Activated T-cell treated with anti-CD3 and anti-CD28 coated beads for 24 hours (primary cell): ENCODE results near the gene CAMK2G.
"Not testable (repeated sequence)": the region's sequence is repeated elsewhere in the genome, so short reads cannot be mapped to it uniquely, and the experiment has no call there.

Experiments
- DNase-seq: peaks from one replicate; pipeline ENCODE4 v3.0.0-alpha.2; 2020; ENCODE audit warnings: low read depth

Gene CAMK2G

DNA sequence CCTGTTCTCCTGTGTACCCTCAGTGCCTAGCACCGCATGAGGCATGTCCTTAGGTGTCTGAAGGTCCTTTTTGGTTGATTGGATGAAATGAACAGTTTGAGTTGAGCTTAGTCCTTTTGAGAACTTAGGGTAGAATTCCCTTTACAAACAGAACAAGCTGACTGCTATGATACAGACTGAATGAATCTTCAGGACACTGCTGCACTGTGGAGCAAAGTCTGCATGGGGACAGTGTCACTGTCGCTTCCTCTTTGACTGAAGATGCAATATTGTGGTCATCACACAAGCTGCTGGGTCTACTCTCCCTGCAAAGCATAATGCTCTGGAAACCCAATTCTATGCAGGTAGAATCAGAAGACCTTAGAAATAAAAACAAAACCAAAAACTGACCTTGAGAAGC lies 28.0 kb upstream of the CAMK2G start:
- no peak for DNase-seq

DNA sequence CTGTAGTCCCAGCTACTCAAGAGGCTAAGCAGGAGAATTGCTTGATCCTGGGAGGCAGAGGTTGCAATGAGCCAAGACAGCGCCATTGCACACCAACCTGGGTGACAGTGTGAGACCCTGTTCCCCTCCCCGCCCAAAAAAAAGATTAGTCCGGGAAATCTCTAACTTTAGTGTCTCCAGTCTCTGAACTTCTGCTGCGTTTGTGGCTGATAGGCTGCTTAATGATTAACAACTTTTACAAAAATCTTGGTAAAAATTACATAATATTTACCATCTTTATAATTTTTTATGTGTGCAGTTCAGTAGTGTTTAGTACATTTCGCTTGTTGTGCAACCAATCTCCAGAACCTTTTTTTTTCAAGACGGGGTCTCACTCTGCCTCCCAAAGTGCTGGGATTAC lies 26.9 kb upstream of the CAMK2G start:
- no peak for DNase-seq

DNA sequence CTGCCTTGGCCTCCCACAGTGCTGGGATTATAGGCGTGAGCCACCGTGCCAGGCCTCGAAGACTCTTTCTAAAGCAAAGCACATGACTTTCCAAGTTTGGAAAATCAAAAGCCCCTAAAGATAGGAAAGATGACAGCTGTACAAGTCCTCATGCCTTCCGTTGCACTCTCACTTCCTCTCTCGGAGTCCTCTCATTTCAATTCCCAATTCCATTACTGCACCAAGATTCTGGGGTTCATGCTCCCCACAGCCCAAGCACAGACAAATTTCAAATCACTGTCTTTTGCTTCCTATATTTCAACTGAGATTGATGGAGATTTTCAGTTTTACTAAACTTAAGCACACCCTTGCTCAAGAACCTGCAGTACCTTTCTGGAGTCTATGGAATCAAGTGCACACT lies 25.7 kb upstream of the CAMK2G start:
- DNase-seq, result no peak

DNA sequence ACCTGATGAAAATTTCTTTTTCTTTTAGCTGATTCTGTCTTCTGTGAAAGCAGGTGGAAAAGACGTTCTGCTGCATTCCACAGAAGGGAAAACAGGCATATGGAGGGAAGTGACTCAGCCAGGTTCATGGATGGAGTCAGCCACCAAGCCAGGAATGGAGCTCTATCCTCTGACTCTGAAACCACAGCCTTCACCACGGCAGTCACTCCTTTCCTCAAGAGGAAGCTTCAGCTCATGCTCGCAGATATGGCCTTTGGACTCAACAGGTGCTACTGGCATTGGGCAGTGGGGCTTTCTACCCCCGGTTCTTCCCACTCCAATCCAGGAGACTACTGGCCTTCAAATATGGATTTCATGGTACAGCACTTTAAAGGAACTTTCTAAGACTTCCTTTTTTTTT lies 25.1 kb upstream of the CAMK2G start:
- DNase-seq, result no peak

DNA sequence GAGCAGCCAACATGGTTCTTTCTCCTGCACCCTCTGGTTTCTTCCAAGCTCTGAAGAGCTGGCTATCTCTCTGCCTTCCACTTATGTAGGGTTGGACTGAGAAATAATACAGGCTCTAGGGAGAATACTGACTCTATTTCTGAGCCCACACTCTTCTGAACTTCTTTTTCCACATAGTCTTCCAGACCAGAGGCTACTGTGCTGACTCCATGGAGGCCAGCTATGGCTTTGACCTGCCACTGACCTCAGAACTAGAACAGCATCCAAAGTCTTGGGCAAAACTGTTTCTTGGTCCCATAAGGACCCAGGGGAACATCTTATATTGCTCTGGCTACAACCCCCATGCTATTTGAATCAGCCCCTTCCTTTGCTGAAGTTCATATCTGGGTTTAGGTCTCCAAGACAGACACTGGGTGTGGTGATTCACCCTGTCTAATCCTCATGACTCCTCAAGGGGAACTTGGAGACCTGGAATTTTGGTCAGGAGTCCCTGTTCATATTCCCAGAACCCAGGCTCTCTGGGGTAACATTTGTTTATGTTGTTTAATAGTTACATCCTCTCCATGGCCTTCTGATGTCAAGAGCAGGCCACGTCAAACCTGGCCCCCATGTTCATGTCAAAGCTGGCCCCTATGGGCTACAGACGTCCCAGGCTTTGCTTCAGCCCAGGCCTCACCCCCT lies 24.5 kb upstream of the CAMK2G start:
- DNase-seq, result no peak

DNA sequence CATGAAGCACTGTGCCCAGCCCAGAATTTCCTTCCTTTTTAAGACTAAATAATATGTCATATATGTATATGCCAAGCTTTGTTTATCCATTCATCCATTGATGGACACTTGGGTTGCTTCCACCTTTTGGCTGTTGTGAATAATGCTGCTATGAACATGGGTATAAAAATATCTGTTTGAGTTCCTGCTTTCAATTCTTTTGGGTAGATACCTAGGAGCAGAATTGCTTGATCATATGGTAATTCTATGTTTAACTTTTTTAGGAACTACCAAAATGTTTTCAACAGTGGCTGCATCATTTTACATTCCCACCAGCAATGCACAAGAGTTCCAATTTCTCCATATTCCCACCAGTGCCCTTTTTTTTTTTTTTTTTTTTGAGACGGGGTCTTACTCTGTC lies 23.3 kb upstream of the CAMK2G start:
- DNase-seq, result no peak

DNA sequence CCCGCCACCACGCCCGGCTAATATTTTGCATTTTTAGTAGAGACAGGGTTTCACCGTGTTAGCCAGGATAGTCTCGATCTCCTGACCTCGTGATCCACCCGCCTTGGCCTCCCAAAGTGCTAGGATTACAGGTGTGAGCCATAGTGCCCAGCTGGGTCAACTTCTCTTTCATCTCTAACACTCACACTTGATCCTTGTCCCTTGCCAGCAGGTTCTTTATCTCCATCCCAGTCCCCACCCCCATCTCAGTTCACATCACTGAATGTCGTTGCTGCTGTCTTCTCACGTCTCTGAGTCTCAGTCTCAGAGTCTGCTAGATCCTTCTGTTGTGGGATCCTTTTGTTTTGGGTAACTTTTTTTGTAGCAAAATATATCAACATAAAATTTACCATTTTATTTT lies 21.0 kb upstream of the CAMK2G start:
- not testable (repeated sequence) for DNase-seq

DNA sequence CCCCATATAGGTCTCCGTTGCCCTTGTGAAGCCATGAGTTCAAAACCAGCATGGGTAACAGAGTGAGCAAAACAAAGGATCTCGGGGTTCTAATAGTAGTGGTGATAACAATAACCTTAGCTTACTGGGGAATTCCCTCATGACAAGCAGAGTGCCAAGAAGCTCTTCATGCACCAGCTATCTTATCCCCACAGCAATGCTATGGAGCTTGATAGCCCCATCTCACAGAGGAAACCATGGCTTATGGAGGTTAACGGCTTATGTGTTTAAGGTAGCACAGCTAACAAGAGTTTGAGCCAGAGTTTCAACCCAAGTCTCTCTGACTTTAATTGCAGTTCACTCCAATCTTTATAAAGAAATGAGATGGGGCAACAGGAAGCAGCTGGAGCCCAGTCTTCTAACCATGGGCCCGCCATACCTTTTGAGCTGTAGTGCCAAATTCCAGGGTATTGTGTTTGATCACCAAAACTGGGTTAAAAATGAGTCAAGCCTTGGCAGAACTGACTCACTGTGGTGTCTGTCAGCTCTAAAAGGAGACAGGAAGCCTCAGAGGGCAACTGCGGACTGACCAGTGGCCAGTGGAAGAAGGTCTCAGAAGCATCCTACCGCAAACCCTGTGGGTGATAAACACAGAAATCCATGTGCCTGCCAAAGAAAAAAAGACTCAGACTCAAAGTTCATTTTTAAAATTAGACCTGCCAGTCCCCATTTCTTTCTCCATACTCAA lies 20.1 kb upstream of the CAMK2G start:
- no peak for DNase-seq

DNA sequence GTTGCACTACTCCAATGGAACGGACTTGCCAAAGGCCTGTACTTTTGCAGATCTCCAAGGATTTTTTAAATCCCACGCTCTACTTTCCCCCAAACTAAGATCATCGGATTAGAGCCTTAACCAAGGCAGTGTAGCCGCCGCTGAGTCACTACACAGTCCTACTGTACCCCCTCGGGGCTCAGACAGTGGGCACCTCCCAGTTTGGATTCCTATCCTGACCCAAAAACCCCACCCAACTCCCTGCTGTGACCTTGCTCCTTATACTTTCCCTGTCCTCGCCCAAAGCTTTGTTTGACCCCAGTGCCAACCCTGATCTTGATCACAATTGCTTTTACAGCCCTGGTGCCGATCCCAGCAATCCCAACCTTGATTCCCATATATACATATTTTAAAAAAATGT lies 19.1 kb upstream of the CAMK2G start:
- no peak for DNase-seq

DNA sequence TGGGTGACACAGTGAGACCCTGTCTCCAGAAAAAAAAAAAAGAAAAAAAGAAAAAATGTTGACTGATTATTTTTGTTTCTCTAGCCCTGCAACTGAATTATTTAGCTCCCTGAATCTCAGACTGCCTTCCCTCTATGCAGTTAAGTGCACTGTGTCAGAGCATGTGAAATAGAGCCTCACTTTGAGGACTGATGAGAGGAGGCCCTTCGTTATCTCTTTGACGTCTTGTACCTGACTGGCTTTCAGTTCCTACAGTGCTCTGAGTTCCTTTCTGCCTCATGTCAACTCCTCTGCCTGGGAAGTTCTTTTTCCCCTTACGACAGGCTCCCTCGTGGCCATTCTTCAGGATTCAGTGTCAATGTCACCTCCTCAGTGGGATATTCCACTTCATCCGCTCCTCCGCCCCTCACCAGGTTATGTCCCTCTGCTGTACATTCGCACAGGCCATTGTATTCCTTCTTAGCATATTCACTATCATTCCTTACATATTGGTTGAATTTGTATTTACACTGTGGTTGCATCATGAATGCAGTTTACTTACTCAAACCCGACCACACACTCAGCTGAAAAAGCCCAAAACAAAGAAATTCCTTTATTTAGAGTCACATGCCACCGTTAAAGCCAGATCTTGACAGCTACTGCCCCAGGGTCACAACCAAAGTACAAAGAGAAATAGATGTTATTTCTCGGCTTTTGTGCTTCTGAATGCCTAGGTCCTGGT lies 18.1 kb upstream of the CAMK2G start:
- DNase-seq, result no peak

DNA sequence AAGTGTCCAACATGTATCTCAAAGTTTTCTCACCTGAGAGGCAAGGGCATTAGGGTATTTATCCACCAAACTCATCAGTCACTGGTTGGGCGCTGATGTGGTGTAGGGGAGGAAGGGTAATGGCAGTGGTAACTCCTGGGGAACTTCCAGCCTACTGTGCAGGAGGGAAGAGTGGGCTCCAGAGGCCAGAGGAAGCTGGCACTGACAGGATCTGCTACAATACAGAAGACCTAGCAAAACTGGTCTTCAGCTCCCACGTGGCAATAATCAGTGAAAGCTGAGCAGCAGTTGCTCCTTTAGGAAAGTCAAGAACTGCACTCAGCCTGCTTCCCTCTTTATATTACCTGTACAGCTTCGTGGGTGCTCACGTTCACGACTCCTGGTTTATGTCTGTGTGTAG lies 17.2 kb upstream of the CAMK2G start:
- no peak for DNase-seq

DNA sequence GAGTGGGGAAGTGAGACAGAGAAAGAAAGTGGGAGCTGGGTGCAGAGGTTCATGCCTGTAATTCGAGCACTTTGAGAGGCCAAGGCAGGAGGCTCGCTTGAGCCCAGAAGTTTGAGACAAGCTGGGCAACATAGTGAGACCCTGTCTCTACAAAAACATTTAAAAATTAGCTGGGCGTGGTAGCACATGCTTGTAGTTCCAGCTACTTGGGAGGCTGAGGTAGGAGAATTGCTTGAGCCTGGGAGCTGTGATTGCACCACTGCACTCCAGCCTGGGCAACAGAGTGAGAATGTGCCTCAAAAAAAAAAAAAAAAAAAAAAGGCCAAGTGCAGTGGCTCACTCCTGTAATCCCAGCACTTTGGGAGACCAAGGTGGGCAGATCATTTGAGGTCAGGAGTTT lies 16.5 kb upstream of the CAMK2G start:
- not testable (repeated sequence) for DNase-seq

DNA sequence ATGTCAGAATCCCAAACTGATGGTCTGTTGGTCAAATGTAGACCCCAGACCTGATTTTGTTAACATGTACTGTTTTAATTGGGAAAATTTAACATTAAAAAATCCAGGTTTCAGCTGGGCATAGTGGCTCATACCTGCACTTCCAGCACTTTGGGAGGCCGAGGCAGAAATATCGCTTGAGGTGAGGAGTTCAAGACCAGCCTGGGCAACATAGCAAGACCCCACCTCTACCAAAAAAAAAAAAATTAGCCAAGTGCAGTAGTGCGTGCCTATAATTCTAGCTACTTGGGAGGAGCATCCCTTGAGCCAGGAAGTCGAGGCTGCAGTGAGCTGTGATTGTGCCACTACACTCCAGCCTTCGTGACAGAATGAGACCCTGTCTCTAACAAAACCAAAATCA lies 15.9 kb upstream of the CAMK2G start:
- DNase-seq, result no peak

DNA sequence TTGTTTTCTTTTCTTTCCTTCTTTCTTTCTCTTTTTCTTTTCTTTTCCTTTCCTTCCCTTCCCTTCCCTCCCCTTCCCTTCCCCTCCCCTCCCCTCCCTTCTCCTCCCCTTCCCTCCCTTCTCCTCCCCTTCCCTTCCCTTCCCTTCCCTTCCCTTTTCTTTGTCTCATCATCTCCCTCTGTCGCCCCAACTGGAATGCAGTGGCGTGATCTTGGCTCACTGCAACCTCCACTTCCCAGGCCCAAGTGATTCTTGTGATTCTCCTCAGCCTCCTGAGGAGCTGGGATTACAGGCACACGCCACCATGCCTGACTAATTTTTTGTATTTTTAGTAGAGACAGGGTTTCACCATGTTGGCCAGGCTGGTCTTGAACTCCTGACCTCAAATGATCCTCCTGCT lies 15.1 kb upstream of the CAMK2G start:
- DNase-seq, result not testable (repeated sequence)

DNA sequence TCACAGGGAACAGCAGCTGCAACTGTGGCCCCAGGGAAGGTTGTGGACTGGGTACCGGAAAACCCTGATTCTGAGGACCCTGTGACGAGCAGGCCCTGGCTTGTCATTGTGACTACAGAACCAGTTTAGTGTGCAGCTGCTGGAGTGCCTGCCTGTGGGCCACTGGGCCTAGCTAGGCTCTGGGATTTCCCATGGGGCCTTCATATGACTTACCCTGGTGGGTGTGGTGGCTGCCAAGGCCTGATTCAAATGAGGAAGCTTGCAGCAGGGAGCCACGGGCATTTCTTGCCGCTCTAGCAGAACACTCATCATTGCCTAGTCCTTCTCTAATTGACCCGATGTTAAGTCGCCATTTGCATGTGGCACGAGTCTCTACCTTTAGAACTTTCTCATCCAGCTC lies 14.7 kb upstream of the CAMK2G start:
- DNase-seq, result no peak

DNA sequence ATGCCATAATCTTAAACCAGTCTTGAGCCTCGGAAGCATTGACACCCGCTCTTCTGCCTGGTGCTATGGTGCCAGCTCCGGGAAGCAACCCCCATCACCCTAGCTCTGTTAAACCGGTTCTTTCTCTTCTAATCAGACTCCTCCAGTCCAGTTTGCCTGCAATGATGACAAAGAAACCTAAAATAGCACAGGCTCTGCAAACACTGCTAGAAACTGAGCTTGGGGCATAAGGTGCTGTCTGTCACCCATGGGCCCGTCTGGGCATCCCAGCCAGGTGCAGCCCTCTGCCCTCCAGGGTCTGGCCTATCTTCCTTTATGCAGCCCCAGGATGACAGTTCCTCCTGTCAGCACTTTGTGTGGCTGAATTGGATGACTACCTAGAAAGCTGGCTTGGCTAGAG lies 14.2 kb upstream of the CAMK2G start:
- DNase-seq, result no peak

DNA sequence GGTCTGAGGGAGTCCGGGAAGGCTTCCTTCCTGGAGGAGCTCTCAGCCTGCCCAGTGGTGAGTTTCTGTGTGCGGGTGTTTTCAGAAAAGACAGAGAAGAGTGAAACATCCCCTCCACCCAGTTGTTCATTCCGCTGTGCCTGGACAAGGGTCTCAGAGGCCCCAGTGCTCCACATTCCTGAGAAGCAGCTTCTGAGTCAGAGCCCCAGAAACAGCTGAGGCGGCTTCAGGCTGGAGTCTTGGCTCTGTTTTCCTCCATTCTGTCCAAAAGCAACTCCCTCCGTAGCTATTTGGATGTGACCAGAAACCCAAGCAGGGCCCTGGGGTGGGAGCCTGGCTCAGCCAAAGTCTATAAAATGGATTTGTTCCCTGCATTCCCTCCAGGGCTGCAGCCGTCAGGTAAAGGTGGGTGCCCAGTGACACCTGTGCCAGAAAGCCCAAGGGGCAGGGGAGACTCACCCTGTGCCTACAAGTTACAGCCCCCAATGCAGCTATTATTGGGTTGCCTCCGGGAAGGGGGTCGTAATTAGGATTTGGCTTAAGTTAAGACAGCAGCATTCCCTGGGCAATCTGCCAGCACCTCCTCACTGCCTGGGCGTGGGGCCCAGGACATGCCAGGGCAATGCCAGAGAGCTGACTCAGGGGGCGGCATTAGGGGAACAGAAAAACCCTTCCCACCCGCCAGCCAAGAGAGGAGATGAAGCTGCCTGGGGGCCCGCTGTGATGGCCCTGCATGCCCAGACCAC lies 13.1 kb upstream of the CAMK2G start:
- no peak for DNase-seq

DNA sequence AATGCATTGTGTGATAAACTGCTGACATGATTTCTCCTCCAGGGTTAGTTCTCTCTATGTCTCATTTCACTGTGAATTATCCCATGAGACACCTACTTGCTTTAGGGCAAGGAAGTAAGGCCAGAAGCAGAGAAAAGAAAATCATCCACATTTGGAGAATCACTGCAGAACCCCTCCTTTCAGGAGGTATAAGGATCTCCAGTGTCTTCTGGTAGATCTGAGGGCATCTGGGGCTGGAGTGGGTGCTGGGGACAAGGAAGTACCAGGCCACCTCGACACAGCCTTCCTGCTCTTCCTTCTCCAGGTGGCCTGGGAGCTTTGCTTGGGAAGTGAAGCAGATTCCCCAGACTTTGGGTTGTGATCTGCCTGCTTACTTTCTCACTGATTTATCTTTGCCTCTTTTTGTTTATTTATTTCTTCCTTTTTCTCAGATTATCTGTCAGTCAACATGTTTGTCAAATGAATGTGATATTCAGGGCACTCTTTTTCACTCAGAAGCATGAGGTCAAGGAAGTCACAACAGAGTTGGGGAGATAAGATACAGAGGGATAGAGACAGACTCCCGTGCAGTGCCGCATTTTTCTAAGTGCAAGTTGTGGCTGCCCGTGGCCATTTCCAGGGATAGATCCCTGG lies 12.4 kb upstream of the CAMK2G start:
- DNase-seq, result no peak

DNA sequence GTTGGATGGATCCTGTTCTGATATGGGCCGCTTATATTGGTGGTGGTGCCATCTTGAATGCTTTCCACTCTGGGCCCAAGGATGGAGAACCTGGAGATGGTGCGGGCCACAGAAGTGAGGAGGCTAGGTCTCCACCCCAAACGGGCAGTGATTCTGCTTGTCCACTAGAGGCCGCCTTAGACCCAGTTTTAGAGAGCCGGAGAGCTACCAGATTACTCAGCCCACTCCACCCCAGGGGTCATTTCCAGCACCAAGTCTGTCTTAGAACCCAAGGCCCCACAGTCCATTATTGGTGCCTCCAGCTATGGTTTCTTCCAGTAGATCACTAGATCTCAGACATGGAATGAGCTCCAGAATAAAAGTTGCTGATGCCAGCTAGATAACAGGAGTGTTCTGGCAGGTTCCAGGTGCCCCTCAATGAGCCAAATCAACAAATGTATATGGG lies 11.8 kb upstream of the CAMK2G start:
- peak; percentile 59 for DNase-seq

DNA sequence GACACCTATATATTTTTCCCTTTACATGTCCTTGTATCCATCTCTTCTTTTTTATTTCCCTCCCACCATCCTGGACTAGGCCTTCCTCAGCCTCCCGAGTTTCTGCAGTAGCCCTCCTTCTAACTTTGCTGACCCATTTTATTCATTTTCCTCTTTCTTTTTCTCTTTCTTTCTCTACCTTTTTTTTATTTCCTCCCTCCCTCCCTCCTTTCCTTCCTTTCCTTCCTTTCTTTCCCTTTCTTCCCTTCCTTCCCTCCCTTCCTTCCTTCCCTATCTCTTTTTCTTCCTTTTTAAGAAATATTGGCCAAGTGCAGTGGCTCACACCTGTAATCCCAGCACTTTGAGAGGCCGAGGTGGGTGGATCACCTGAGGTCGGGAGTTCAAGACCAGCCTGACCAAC lies 9.7 kb upstream of the CAMK2G start:
- DNase-seq, result no peak

DNA sequence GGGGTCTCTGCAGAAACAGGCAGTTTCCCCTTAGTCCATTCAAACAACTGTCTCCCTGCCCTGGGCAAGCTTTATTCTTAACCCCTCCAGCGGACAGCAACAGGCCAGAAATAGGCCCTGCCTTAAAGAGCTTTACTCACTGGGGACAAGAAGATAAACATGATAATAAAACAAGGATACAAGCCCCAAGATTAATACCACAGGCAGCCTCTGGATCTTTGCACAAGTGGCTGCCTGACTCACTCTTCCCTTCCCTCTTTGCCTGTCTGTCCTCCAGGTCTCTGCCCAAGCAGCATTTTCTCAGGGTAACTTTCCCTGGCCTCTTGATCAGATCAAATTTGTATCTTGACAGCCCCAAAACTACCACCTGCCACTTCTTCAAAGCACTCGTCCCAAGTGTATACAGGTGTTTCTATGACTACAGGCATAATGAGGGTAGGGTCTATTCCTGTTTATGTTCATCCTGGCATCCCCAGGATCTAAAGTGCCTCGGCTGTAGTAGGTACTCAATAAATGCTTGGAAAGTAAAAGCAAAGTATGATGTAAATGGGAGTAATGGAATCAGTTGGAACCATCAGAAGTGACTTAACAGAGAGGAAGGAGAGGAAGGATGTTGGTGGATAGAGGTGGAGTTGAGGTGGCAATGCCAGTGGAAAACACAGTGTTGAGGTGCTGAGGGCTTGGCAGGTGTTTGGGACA lies 7.0 kb upstream of the CAMK2G start:
- no peak for DNase-seq
